ENCODE data around the gene TUBB6.

Gene TUBB6

DNA sequence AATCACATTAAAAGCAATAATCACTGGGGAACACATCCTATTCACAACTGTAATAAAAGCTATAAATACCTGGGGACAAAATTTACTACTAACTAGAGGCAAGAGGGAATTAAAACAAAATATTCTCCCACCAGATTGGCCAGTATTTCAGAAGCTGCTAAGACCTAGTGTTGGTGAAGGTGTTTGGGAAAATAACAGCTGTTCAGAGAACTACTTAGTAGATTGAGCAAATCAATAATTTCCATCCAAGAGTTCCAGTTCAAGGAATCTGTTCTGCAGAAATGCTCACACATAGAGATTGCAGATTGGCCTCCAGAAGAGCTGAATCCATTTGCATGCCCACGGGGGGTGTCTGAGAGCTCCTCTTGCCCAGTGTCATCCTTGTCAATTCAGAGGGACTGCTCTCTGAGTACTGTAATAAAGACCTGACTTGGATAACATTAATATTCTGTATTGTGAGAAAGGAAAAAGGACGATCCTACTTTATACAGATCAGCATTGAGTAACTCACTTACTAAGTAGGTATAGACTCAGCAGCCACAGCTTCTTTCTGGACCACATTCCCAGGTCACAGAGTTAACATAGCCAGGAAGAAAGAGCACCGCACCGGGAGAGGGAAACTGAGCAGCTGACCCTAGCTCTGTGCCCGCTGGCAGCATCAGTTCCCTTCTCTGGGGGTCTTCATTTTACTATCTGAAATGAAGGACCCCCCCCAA lies 5.6 kb downstream of the TUBB6 start:
- DNase-seq (ENCODE audit: extremely low read depth in 1 of 2, low read depth in 1 of 2), result no peak

DNA sequence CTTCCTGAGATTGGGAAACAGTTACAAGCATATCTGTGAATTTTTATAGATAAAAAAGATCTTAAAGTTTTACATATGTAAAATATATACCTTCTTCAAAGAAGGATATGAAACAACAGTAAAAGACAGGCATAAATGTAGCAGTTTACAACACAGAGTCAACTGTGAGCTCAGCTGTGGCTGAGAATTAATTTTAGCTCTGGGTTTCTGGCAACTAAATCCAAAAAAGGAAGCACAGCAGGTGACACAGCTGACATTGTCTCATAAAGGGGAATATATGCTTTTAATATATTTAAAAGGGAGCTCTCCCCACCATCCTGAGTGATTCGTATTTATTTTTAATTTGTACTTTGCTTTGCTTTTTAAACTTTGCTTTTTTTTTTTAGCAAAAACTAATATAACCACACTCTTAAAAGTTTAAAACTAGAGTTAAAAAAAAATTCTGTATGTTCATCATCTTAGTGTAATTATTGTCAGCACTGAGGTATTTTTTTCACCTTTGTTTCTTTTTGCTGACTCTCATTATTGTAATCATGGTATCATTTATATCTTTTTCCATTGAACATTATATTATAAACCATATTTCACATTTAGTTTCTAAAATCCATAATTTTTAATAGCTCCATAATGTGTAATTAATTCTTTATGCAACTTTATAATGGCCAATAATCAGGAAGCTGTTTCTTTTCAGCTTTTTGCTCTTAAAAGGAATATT lies 6.7 kb downstream of the TUBB6 start:
- no peak for DNase-seq (ENCODE audit: extremely low read depth in 1 of 2, low read depth in 1 of 2)

GRCh38 chr18:12315490-12315889 lies 7.4 kb downstream of the TUBB6 start:
- DNase-seq (ENCODE audit: extremely low read depth in 1 of 2, low read depth in 1 of 2), result no peak

- no peak for DNase-seq (ENCODE audit: extremely low read depth in 1 of 2, low read depth in 1 of 2)
These were observed 7.9 kb downstream of the TUBB6 start for GRCh38 chr18:12315911-12316310.

- DNase-seq (ENCODE audit: extremely low read depth in 1 of 2, low read depth in 1 of 2), result no peak
These were observed 9.8 kb downstream of the TUBB6 start for GRCh38 chr18:12317664-12318333.

DNA sequence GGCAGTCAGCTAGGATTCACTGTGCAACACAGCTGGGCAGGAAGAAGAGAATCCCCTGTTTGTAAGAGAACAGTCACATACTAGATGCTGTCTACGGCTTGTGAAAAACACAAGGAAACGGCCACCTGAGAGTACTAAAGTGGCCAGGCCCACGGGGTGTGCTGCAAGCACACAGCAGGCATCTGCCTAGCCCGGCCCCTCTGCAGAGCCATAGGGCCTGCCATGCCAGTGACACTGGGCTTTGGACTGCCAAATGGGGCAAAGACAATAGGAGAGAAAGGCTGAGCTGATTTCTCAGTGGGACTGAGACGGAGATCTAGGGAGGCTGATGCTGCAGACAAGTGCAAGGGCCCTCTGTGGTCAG lies 10.3 kb downstream of the TUBB6 start:
- DNase-seq (ENCODE audit: extremely low read depth in 1 of 2, low read depth in 1 of 2), result no peak

GRCh38 chr18:12318857-12319256 lies 10.8 kb downstream of the TUBB6 start:
- DNase-seq (ENCODE audit: extremely low read depth in 1 of 2, low read depth in 1 of 2), result no peak

DNA sequence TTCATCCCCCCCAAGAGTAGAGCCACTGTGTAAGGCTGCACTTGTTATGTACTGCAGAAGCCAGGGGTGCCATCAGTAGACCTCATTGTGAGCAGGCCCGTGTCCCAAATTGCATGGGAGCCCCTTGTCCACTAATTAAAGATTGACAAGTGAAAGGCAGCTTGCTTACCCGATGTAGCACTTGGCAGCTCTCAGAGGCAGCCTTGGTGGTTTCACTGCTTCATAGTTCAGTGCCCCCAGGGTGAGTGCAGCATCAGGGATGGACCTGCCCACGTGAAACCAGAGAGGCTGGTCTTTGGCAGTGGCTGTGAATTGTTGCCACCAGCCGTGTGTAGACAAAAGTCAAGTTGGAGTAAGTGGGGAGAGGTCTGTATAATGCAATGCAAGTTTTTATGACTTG lies 13.3 kb downstream of the TUBB6 start:
- no peak for DNase-seq (ENCODE audit: extremely low read depth in 1 of 2, low read depth in 1 of 2)

GRCh38 chr18:12324991-12325725 lies 17.1 kb downstream of the TUBB6 start:
- DNase-seq (ENCODE audit: extremely low read depth in 1 of 2, low read depth in 1 of 2), result no peak

DNA sequence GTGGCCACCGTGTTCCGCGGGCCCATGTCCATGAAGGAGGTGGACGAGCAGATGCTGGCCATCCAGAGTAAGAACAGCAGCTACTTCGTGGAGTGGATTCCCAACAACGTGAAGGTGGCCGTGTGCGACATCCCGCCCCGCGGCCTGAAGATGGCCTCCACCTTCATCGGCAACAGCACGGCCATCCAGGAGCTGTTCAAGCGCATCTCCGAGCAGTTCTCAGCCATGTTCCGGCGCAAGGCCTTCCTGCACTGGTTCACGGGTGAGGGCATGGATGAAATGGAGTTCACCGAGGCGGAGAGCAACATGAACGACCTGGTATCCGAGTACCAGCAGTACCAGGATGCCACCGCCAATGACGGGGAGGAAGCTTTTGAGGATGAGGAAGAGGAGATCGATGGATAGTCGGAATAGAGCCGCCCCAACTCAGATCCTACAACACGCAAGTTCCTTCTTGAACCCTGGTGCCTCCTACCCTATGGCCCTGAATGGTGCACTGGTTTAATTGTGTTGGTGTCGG lies 17.7 kb downstream of the TUBB6 start:
- DNase-seq (ENCODE audit: extremely low read depth in 1 of 2, low read depth in 1 of 2), result no peak

GRCh38 chr18:12326711-12327460 lies 18.8 kb downstream of the TUBB6 start:
- DNase-seq (ENCODE audit: extremely low read depth in 1 of 2, low read depth in 1 of 2), result no peak

DNA sequence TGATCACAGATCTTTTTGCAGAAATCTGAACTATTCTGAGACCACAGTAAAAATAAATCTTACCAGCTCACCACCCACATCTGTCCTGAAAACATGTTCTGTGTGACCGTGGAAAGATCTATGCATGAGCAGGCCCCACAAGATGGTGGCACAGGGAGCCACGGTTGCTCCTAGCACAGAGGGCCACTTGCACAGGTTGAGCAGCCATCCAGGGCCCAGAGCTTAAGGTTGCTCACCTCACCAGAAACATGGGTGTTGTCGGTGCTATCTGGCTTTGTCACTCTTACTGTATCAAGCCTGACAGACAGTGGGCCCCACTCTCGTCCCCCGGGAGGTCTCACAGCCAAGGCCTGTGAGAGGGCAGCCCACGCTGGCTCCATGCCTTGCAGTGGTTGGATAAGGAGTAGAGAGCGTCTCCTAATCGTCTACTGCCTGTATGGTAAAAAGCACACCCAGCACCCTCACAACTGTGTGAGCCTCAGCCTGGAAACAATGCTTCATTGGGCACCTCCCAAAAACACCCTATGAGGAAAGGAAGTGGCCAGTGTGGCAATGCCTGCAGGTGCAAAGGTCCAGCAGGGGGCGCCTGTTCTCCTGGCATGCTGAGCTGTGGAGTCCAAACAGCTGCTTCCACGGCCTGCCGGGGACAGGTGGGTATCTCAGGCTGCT lies 19.6 kb downstream of the TUBB6 start:
- peak; percentile 27 to 61 for DNase-seq (ENCODE audit: extremely low read depth in 1 of 2, low read depth in 1 of 2)

GRCh38 chr18:12328179-12328823 lies 20.3 kb downstream of the TUBB6 start:
- no peak for DNase-seq (ENCODE audit: extremely low read depth in 1 of 2, low read depth in 1 of 2)

DNA sequence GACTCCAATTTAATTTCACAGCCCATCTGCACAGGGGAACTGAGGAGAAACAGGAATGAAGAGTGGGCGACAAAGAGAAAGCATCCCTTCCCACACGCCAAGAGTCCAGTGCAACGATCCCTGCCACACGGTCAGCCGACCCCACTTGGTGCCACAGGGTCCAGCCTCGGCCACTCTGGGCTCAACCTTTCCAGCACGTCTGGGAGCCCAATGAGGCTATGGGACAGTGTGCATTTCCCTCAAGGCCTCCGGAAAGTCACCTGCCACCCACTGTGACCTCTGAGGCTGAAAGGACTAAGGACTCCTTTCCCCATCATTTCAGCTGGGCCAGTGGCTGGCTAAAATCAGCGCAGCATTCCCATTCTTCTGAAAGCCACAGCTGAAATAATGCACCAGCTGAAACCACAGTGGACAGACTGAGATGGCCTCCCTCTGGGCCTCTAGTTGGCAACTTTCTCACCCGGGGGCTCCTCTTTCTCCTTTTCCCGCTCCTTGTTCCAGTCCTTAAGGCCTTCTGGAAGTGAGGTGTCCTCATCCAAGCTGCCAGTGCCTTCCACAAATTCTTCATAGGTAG lies 21.2 kb downstream of the TUBB6 start:
- DNase-seq (ENCODE audit: extremely low read depth in 1 of 2, low read depth in 1 of 2), result no peak

- DNase-seq (ENCODE audit: extremely low read depth in 1 of 2, low read depth in 1 of 2), result no peak
These were observed 22.7 kb downstream of the TUBB6 start for GRCh38 chr18:12330766-12331165.

GRCh38 chr18:12333506-12334290 lies 25.7 kb downstream of the TUBB6 start:
- no peak for DNase-seq (ENCODE audit: extremely low read depth in 1 of 2, low read depth in 1 of 2)

DNA sequence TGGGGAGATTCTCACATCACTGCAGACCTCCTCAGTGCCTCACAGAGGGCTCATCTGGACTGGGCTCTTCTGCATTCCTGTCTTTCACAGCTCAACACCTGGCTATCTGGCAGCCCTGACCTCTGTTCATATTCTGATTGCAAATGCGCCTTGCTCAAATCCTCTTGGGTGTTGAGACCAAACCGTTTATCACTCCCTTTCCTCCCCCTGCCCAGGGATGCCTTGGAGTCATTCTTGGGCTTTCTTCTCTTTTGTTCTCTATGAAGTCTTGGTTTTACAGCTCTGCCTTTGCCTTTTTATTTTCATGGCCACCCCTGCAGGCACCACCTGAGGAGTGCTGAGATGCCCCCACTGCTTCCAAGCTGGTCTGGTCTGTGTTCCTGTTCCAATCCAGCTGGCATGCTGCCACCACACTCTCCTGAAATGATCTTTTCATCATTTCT lies 26.3 kb downstream of the TUBB6 start:
- no peak for DNase-seq (ENCODE audit: extremely low read depth in 1 of 2, low read depth in 1 of 2)

DNA sequence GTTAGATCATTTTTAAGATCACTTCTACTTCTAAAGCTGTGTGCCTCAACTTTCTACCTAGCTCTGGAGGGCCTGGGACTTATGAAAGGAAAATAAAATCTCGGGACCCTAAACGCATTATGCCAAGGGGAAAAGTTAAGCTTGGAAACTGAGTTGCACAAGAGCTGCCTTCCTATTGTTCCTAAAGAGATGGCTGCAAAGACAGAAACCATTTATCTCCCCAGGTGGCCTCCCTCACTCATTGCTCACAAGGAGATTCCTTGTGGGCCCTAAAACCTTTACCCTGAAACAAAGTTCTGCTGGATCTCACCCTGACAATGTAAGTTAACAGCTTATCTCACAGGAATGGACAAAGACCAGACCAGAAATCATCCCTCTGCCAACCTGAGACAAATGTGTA lies 26.8 kb downstream of the TUBB6 start:
- no peak for DNase-seq (ENCODE audit: extremely low read depth in 1 of 2, low read depth in 1 of 2)

All from activated CD8-positive, alpha-beta memory T cell treated with anti-CD3 and anti-CD28 coated beads for 1 hour (primary cell).